ENCODE measurements around the gene LRFN2.
A peak's percentile ranks its signal among the peaks of the same experiment; 100 is the strongest.

The LRFN2 gene

DNA sequence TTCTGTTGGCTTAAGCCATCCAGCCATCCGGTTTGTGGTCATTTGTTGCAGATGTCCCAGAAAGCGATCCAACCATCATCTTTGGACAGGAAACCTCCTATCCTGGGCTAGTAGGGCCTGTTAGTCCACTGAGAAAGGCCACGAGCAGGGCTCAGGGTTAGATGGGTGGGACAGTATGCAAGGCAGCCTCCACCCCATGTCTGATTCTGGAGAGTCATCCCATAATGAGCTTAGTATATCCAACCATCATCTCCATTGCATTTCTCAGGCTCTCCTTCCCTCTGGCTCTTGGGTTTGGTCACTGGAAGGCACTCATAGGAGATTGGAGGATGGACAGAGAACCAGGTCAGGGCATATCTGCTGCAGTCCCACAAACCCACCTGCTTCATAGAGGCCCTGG, 117.8 kb downstream of the LRFN2 start:
- DNase-seq, result no peak

DNA sequence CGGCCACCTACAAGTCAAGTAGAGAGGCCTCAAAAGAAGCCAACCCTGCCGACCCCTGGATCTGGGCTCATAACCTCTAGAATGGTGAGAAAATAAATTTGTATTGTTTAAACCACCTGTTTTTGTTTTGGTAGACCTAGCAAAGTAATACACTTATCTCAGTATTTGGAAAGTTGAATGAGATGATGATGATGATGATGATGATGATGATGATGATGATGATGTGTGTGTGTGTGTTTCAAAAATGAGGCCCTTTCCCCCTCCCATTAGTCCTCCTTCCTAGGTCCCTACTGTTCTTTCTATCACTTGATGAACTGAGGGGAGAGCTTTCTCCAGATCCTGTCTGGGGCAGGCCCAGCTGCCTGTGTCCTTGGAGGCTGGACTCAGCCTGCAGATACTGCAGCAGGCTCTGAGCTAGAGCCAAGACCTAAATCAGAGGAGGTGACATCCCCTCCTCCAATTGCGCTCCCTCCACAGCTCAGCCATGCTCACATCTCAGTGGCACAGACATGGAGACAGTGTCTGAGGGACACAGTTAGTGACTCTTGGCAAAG, 120.1 kb downstream of the LRFN2 start:
- no peak for DNase-seq

DNA sequence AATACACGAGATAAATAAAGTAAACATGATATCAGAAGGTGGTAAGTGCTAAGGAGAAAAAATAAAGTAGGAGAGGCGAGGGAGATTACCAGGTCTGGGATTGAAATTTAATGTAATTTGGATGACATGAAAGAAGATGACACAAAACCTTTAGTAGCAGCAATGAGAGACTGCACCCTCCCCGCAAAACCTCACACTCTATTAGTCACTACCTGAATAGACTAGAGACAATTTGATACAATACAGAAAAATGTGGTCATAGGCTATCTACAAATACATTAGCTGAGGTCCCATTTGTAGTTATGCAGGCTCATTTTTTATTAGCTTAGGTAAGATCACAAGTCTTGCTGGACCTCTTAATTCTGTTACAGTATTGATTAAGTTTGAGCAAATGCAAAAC, 125.5 kb downstream of the LRFN2 start:
- no peak for DNase-seq

DNA sequence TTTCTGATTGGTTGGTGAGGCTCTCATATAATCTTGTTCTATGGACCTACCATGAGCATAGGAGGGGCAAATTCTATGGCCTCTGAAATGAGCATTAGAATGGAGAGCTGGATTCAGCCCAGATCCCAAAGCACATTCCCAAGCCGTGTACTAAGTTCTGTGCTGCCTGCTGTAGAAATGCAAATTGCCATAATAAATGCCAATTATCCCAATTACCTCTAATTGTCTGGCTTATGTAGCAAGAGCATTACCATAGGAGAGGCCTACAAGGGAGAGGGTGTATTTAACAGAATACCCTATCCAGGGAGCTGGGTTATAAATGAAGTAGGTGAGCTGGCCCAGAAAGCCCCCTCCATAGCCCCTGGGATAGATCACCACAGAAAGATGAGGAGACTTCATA, 126.8 kb downstream of the LRFN2 start:
- no peak for DNase-seq

DNA sequence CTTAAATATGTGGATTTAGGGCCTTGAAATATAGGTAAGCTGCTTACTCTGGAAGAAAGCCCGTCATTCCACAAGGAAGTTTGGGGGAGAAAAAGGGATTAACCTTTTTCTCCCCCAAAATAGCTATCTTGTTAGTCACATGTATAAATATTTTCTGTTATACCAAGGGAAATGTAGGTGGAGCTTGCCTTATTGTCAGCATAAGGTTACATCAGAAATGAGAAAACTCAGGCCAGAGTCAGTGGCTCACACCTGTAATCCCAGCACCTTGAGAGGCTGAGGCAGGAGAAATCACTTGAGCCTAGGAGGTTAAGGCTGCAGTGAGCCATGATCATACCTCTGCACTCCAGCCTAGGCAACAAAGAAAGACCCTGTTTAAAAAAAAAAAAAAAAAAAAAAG, 129.9 kb downstream of the LRFN2 start:
- DNase-seq, result no peak

DNA sequence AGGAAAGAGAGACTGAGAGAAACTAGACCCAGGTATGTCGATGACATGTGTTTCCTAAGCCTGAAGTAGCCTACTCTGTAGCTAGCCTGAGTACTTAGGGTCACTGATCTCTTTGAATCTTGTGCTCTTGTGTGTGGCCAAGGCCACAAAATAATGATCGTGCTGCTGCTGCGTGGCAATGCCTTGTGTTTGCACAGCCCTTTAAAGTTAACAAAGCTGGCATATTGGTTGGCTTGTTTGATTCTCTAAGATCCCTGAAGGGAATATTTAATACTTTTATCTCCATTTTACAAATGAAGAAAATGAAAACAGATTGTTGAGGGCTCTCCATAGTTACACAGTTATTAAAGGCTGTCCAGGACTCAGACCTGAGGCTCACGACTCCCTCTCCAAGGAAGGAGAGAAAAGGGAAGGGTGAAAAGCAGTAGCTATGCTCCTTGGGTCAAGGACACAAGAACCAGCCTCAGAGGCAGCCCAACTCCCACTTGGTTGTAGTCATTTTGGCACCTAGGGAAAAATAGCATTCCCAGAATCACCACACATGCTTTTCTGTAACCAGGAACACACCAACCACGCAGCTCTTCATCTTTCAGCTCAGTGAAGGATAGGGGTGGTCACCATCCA, 130.7 kb downstream of the LRFN2 start:
- DNase-seq, result no peak

DNA sequence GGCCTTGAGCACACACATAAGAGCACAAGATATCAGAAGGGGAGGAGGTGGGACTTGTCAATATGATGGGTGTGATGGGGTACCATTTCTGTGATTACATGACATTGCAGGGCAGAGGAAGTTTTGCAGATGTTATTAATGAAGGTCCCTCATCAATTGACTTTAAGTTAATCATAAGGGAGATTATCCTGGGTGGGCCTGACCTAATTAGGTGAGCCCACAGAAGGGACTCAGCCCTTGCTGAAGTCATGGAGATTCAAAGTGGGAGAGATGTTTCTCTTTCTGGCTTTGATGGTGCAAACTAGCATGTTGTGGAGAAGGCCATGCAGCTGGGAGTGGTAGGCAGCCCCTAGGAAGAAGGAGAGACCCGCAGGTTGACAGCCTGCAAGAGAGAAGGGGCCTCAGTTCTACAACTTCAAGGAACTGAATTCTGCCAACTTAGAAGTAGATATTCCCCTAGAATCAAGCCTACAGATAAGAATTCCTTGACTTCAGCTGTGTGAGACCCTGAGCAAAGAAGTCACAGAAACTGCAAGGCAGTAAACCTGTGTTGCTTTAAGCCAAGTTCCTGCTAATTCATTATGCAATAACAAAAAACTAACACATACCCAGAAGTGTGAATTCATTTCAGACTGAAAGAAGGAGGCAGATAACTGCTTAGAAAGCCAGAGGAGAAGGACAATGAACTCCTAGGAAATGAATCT, 131.3 kb downstream of the LRFN2 start:
- no peak for DNase-seq

DNA sequence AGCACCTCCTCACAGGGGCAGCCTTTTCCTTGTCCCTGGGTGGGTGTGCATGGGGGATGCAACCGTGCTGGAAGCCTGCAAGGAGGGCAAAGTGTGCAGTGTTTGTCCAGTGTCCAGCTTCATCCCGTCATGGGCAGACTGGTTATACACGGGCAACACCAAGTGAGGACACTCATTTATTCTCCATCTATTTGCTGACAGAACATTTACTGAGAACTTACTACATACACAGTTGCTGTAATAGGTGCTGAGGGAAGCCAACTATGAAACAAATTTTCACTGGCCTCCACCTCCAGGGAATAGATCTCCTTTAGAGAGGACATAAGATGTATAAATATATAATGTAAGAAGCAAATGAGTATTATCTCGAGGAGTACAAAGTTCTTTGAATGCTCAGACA, 136.7 kb downstream of the LRFN2 start:
- DNase-seq, result no peak

DNA sequence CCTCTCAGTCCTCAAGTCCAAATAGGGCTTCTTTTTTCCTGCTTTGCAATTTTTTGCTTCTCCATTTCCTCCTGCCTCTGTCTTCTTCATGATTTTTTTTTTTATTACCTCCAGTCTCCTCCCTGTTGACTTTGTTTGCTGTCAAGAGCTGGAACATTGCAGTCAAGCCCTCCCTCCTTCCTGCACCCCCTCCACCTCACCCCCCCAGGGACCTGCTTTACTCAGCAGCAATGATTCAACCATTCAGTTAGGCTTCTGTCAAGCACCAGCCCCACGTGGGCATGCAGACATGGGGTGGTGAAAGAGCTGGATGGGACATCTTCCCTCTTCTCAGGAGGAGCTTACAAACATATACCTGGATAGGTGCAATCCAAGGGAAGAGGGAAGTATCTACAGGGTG, 142.4 kb downstream of the LRFN2 start:
- peak; percentile 16 for DNase-seq

DNA sequence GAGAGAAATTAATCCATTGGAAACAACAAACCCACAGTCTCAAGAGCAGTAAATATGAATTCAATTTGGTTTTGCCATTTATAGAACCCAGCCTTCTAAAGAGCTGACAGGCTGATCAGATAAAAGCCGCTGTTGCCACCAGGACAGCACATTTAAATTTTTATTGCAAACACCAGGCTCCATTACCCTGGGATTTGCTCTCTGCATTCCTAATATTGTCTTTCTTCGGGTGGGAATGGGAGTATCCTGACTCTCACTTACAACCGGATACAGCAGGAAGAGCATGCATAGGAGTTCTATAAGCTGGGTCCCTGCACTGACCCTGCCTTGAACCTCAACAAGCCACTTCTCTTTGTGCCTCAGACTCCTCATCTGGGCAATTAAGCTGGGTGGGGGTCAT, 142.9 kb downstream of the LRFN2 start:
- no peak for DNase-seq

DNA sequence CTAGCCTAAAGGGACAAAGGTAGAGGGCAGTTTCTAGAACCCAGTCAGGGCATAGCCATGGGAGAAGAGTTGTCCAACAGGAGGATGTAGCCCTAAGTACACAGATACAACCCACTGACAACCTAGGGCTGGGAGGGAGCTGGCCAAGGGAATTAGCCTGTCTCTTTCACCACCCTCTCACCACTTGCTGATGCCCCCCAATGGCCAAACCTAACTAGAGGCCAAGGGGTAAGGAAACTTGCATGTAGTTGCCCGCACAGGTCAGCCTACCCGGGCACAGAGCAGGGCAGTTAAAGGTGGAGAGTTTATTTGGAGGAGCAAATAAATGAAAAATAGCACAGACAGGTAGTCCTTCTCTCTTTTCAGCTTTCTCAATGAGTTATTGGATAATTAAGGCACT, 143.3 kb downstream of the LRFN2 start:
- no peak for DNase-seq

DNA sequence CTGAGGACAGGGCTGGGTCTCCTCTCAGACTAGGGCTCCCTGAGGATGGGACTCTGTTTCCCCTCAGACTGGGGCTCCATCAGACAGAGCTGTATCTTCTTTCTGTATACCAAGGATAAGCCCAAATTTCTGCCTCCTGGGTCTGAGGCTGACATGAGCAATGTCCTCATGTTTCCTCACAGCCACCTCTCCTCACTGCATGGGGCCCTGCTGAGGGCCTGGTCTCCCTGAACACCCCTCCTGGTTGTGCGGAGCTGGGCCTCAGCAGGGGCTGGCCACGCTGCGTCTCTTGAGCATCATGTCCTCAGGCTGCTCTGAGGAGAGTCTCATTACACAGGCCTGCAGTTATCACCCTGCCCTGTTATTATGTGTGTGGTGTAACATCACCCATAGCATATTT, 144.6 kb downstream of the LRFN2 start:
- no peak for DNase-seq

DNA sequence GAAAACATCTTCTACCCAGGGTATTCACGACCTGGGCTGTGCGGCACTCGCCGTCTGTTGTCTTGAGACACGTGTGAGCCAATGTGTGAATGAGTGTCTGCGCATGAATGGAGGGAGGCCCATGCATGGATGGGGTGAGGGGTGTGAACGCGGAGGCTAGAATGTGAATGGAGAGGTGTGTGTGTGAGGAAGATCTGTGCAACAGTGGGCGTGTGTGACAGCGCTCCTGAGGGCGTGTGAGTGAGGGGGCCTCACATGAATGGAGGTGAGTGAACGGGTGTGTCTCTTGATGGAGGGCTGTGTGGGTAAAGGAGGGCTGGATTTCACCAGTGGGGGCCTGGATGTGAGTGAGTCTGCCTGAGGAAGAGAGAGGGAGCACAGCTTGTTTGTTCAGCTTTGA, 146.0 kb downstream of the LRFN2 start:
- DNase-seq, result no peak

DNA sequence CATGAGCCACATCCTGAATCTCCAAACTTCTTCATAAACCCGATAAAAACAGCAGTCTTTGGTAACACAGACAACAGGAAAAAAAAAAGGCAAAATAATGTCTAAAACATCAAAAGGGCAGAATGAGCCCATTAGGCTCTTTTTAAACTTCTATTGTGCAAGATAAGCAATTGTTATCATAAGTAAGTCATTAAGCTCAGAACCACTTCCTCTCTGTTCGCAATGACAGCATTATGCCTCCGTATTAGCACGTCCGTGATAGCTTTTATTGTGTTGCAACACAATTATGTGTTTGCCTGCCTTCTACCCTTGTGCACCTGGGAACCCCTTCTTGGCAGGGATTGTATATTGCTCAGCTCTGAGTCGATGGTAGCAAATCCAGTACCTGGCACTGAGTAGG, 147.1 kb downstream of the LRFN2 start:
- DNase-seq, result no peak

DNA sequence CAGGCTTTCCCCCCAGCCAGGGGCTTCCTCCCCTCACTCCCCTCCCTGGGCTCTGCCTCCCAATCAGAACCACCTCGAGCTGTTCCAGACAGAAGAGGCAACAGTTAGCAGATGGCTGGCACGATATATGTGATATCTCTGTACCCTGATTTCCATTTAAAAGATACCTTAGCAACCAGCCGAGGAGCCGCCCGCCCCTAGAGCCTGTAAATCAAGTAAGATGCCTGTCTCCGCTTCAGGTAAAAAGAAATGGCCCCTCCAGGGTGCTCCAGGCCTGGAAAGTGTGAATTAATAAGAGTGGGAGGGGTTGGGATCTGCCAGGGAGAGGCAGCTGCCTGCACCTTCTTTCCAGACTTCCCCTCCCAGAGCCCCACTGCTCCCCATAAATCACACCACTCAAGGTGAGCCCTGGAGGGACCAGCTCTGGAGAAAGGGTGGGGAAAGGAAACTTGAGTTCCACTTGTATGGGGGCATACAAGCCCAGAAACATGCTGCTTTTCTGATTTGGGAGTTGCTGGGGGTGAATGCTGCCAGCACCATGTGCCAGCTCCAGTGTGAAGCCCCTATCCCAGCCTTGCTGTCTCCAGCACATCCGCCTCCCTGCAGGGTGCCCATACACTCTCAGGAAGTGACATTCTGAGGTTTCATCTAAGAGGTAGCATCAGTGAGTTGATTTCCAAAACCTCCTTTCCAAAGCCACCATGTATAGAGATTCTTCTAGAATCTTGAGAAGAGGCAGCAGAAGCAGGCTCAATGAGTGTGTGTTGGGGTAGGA, 148.0 kb downstream of the LRFN2 start:
- peak; percentile 33 for DNase-seq

DNA sequence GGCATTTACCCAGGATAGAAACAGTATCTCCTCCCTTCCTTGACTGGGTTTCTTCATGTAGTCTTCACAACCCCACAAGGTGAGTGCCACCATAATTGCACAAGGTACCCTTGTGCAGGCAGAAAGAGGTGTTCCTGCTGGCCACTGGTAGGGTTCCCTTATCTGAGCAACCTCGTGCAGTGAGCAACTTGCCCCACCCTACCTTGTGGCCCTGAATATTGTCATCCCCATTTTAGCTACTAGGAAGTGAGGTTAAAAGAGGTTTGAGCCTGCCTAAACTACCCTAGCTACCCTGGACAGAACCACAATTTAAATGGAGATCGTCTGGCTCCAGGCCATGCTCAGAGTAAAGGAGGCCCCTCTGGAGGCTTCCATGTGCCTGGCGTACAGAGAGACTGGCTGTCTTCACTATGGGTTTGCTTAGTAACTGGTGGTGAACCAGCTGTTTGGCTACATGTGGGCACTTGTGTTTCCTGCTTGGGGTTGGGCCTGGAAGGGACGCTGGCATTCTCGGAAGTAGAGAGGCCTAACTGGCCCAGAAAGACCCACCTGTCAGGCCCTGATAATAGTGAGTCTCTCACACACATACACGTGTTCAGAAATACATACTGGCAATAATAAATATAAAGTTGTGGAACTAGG, 148.8 kb downstream of the LRFN2 start:
- DNase-seq, result peak; percentile 9

DNA sequence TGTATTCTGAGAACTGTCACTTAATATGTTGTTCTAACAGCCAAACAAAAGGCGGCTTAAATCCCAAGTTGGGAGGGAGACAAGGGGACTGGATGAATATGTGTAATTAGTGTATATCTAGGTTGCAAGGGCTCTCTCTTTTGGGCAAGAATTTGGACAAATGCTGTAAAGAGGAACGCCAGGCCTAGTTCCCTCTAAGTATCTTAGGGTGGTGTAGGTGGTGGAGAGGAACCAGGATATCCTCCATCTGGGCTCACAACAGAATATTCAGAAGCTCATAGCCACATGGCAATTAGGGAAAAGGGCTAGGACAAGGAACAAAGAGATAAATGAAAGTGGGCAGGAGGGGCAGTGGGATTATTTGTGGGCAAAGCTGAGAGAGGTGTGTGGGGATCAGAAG, 149.5 kb downstream of the LRFN2 start:
- DNase-seq, result no peak

DNA sequence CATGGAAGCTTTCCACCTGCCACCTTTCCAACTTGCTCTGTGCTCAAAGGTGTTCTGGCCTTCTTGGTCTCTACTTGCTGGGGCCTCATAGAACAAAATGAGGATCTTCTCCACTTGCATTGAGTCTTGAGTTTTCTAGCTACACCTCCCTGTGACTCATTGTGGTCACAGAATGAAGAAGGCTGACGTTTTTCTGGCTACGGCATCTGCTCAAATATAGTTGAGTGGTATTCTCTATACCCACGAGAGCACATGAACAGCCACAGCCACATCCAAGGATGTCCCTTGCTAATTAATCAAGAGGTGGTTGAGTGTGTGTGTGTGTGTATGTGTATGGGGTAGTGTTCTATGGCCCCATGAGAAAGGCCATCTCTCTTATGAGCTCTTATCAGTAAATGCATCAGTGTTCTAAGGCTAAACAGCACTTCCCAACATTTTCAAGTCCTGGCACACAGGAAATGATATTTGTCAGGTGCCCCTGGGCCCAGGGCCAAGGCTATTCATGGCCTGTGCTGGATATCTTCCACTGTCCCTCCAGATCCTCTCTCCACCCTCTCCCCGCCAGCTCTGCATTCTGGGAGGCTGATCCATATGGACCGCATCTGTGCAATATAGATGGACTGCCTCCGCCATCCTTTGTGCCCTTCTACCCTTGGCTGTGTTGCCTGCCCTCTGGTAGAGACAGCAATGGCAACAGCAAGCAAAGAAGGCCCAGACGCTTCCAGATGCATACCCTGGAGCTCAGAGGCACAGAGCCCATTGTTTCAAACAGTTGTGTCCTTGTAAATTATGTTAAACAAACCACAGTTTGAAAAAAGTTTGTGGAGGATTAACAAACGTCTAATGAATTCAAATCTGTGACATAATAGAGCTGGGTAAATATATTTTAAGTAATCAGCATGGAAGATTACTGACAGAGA, 150.2 kb downstream of the LRFN2 start:
- no peak for DNase-seq

DNA sequence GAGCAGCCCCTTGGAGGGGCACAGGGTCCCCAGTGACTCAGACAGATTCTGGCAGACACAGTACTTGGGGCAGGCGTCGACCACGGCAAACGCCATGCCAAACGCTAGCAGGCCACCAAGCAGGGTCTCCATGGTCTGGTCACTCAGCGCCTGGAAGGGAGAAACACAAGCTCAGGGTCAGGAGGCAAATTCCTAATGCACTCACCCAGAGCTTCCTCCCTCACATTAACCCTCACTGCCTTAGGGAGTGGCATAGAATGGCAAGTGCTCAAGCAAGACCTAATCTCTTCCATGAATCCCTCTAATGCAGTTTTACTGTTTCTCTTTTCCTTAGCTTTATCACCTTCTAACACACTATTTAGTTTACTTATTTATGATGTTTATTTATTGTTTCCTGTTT, 154.2 kb downstream of the LRFN2 start:
- no peak for DNase-seq

DNA sequence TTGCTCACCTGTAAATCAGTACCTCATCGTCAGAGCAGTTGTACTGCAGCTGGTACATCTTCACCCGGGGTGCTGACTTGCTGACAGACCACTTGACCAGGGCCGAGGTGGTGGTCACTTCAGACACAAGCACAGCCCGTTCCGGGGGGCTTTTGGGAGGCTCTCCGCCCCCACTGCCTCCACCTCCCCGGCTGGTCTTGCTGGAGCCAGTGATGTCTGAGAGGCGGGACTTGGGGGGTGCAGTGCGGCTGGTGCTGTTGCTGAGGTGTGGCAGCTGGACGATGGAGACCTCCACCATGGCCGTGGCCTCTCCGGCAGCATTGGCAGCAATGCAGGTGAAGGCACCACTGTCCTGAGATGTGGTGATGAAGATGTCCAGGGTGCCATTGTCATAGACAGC, 155.5 kb downstream of the LRFN2 start:
- DNase-seq, result no peak

DNA sequence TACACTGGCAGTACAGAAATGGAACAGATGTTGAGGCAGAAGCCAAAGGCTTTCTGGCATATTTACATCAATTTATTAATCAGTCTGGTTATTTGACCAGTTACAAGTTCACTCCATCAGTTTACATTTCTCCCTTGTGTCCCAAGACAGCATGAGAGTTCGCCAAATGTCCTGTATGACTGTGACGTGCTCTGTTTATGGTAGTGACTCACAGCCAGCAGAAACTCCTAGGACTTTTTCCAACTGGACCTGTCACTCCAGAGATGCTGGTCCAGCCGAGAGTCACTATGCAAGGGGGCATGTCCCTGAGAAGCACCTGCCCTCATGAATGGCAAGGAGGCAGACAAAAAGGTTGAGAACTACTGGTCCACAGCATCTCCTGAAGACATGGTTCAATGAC, 160.0 kb downstream of the LRFN2 start:
- no peak for DNase-seq

DNA sequence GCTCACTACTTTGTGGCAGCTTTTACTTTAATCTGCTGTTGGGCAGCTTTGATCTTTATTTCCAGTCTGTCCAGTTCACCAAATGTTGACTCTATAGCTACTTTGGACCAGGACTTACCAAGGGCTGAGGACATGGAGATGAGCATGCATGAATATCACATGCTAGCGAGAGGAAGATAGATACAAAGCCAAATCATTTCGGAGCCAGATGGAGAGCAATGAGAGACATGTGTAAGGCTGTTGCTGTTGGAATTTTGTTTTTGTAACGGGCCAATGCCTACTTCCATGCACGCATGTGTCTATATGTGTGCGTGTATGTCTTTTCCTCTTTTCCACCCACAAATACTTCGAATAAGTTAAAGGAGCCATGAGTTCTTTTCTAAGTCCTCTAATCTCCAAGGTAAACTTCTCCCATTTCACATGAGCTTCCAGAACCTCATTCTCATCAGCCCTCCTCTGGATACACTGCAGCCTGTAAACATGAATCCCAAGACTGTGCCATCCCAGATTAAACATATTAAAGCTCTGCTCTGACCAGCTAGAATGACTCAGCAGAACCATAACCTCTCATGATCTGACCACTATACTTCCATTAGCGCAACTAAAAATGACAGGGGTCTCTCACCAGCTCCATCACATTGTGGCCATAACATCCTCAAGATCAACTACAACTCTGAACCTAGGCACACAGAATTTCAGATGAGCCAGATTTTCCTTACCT, 160.7 kb downstream of the LRFN2 start:
- peak; percentile 11 for DNase-seq
